Measurements from ENCODE around the gene IQSEC1. TPM values are rescaled to one million over a fixed set of nuclear protein-coding genes. Genes with fewer than 3 reads are reported as not detected.

The IQSEC1 gene
- total and polyA plus RNA-seq, 2 donors (not counting 3 experiments of a cell fraction or from before 2014, with no cell fraction given): 5.2 to 18.0 TPM

- Histone ChIP-seq H3K9ac (replicated peaks; ENCODE audit: extremely low read depth, insufficient read depth, low read length) (no peak overlapping the region), H4K20me1 (replicated peaks; ENCODE audit: control insufficient read depth, extremely low read depth, insufficient read depth, low read length) (no peaks in the 10 kb centered on the region), H3K27ac (ENCODE audit: insufficient read depth, low read depth, low read length) (no peak overlapping the region), H3K4me3 (replicated peaks in 1 of 3; ENCODE audit: insufficient read depth in 1 of 3, low read depth in 1 of 3, low read length in 3 of 3) (no peak overlapping the region), H3K27me3 (ENCODE audit: control insufficient read depth in 2 of 2, insufficient read depth in 2 of 2, low read length in 2 of 2) (no peaks in the 10 kb centered on the region), H3K4me2 (ENCODE audit: insufficient read depth, low read length) (no peak overlapping the region), H3K79me2 (ENCODE audit: control insufficient read depth, insufficient read depth, low read length) (no peaks in the 10 kb centered on the region), H3K9me1 (replicated peaks; ENCODE audit: control insufficient read depth, extremely low read depth, insufficient read depth, low read length) (no peaks in the 10 kb centered on the region), H3K4me1 (ENCODE audit: control insufficient read depth, extremely low read depth, insufficient read depth, low read length) (no peaks in the 10 kb centered on the region), H3K9me3 (replicated peaks; ENCODE audit: control insufficient read depth, insufficient read depth, low read length) (no peaks in the 10 kb centered on the region), H2AFZ (ENCODE audit: low read depth, low read length) (no peak overlapping the region), H3K36me3 (ENCODE audit: control insufficient read depth in 2 of 2, extremely low read depth in 1 of 2, insufficient read depth in 2 of 2, low read length in 2 of 2) (no peaks in the 10 kb centered on the region)
- intact Hi-C loops (cut with micrococcal nuclease): loop anchor here (2.0 kb wide), 1 partner anchor 43 kb away; no protein-coding TSS in a partner anchor
- CTCF ChIA-PET: no interaction called here
- POLR2A ChIA-PET: no interaction called here
- FAIRE-seq (no peak), DNase-seq (ENCODE audit: low read depth, low spot score) (no peak)
- no TSS peak for BruUV-seq (replicated peaks)
- dilution Hi-C loops (cut with MboI; ENCODE audit: extremely low pct_ligation_motif_present, low sequenced_read_pairs): no loop called here
- TF ChIP-seq JUN (IDR thresholded peaks at IDR 0.05; ENCODE audit: borderline replicate concordance, insufficient read depth, insufficient read length, low read depth): no peak
- TF ChIP-seq FOS (IDR thresholded peaks at IDR 0.05; ENCODE audit: borderline replicate concordance, insufficient read depth, low read length): no peak
Measured at GRCh38 chr3:13107661-13108060, 34.4 kb upstream of the IQSEC1 start.

DNA sequence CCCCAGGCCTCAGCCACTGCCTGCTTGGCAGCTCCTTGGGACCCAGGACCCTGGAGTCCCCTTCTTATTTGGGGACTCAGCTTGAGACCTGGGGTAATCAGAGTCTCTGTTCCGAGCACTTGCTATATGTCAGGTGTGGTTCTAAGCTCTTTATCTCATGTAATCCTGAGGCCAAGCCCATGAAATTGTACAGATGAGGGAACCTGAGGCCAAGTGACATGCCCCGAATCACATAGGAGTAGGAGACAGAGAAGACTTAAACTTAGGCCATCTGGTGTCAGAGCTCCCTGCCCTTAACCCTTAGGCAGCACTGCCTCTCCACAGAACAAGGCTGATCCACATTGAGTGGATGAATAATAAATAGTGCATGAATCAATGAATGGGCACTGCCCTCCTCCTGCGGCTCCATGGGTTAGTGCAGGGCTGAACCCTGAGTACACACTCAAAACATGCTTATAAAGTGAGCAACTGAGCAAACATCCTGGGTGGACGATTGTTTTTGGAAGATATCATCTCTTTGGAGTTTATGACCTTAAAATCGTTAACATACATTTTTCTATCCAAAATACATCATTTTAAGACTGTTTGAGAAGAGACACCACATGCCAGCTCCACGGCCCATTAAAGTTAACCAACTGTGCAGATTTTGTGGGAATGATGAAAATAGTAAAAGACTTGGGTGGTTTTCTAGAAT lies 33.2 kb upstream of the IQSEC1 start:
- FAIRE-seq: no peak
- ChIA-PET CTCF (interaction anchor here (2.1 kb wide), 1 partner anchor 14 kb away, joined by 16 read pairs; no protein-coding TSS in a partner anchor), POLR2A (no interaction called here)
- Histone ChIP-seq H3K4me3 (replicated peaks in 1 of 3; ENCODE audit: insufficient read depth in 1 of 3, low read depth in 1 of 3, low read length in 3 of 3) (no peak overlapping the region), H3K79me2 (ENCODE audit: control insufficient read depth, insufficient read depth, low read length) (no peaks in the 10 kb centered on the region), H4K20me1 (replicated peaks; ENCODE audit: control insufficient read depth, extremely low read depth, insufficient read depth, low read length) (no peaks in the 10 kb centered on the region), H3K4me2 (ENCODE audit: insufficient read depth, low read length) (no peak overlapping the region), H3K27ac (ENCODE audit: insufficient read depth, low read depth, low read length) (no peak overlapping the region), H3K9me3 (replicated peaks; ENCODE audit: control insufficient read depth, insufficient read depth, low read length) (no peaks in the 10 kb centered on the region), H3K36me3 (ENCODE audit: control insufficient read depth in 2 of 2, extremely low read depth in 1 of 2, insufficient read depth in 2 of 2, low read length in 2 of 2) (no peaks in the 10 kb centered on the region), H3K9ac (replicated peaks; ENCODE audit: extremely low read depth, insufficient read depth, low read length) (no peak overlapping the region), H3K4me1 (ENCODE audit: control insufficient read depth, extremely low read depth, insufficient read depth, low read length) (no peaks in the 10 kb centered on the region), H2AFZ (ENCODE audit: low read depth, low read length) (no peak overlapping the region), H3K27me3 (ENCODE audit: control insufficient read depth in 2 of 2, insufficient read depth in 2 of 2, low read length in 2 of 2) (no peaks in the 10 kb centered on the region), H3K9me1 (replicated peaks; ENCODE audit: control insufficient read depth, extremely low read depth, insufficient read depth, low read length) (no peaks in the 10 kb centered on the region)
- dilution Hi-C loops (cut with MboI; ENCODE audit: extremely low pct_ligation_motif_present, low sequenced_read_pairs): no loop called here
- BruUV-seq (replicated peaks): no TSS peak
- TF ChIP-seq FOS (IDR thresholded peaks at IDR 0.05; ENCODE audit: borderline replicate concordance, insufficient read depth, low read length) (no peak), GATA2 (IDR thresholded peaks at IDR 0.05; ENCODE audit: insufficient read depth, insufficient read length, low read depth, low read length) (no peak), POLR2A (IDR thresholded peaks at IDR 0.05; ENCODE audit: low read depth, low read length) (no peak), EZH2 (IDR thresholded peaks at IDR 0.05; ENCODE audit: borderline replicate concordance, low read depth, low read length, severe bottlenecking) (no peak), JUN (IDR thresholded peaks at IDR 0.05; ENCODE audit: borderline replicate concordance, insufficient read depth, insufficient read length, low read depth) (no peak)
- DNase-seq (ENCODE audit: low read depth, low spot score): no peak
- intact Hi-C loops (cut with micrococcal nuclease): no loop called here
